DOHH2 (cell line): Measurements from ENCODE around the gene CRISPLD2.

Experiments used
- CTCF ChIP-seq: fragments of 200-600 bp; sonication (generic); IDR thresholded peaks from one replicate; pipeline ENCODE4 v1.5.1; 2014; ENCODE audit warnings: antibody characterized with exemption, mild to moderate bottlenecking, low read depth, low read length; ENCODE audit not compliant: poor library complexity, severe bottlenecking
- EZH2phosphoT487 ChIP-seq: fragments of 200-600 bp; sonication (generic); IDR thresholded peaks from 2 replicates; pipeline ENCODE4 v1.6.1; 2017; ENCODE audit warnings: borderline replicate concordance, mild to moderate bottlenecking, antibody characterized with exemption, low read length, moderate library complexity, mixed read lengths

DNA sequence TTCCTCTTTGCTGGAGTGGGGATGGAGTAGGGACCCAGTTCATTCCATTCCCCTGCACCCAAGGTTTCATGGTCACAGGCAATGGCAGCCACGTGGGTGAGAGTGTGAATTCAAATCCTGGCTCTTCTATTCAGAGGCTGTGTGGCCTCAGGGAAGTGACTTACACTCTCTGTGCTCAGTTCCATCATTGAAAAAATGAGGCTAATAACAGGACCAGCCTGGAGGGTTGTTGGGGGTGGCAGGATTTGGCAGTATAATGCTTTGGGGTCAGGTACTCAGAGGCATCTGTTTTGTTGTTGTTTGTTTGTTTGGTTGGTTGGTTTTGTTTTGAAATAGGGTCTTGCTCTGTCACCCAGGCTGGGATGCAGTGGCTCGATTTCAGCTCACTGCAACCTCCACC is 2.2 kb upstream of the CRISPLD2 start:
- TF ChIP-seq CTCF (no peak), EZH2phosphoT487 (no peak)
